ENCODE measurements around the gene SECISBP2. TPM values are rescaled to one million over a fixed set of nuclear protein-coding genes. Genes with fewer than 3 reads are reported as not detected.

Gene SECISBP2
- total and polyA plus RNA-seq, 2 of the 13 experiments (the other 11 are each of a cell fraction or from before 2014, with no cell fraction given): 32.4 to 38.0 TPM

- TF ChIP-seq GATA4 (IDR thresholded peaks at IDR 0.05; ENCODE audit: borderline replicate concordance, low read depth) (peak; percentile 91; the same call in 1 of the 2 replicates), ZNF30 (CRISPR knock-in tag; IDR thresholded peaks at IDR 0.05) (no peak), ZNF720 (CRISPR knock-in tag; IDR thresholded peaks at IDR 0.05) (no peak), KAT2B (IDR thresholded peaks at IDR 0.05; ENCODE audit: borderline replicate concordance, low read depth, low read length) (no peak), PLSCR1 (CRISPR knock-in tag; IDR thresholded peaks at IDR 0.05; ENCODE audit: borderline replicate concordance) (no peak), NFKBIZ (CRISPR knock-in tag; IDR thresholded peaks at IDR 0.05) (peak; percentile 77; the same call in 1 of the 2 replicates), POGK (CRISPR knock-in tag; conservative IDR thresholded peaks at IDR 0.05) (peak; percentile 66; the same call in 1 of the 2 replicates), GATAD1 (CRISPR knock-in tag; IDR thresholded peaks at IDR 0.05) (peak; percentile 65; the same call in 1 of the 2 replicates), ZNF432 (CRISPR knock-in tag; IDR thresholded peaks at IDR 0.05; ENCODE audit: borderline replicate concordance) (no peak), ZNF253 (CRISPR knock-in tag; IDR thresholded peaks at IDR 0.05; ENCODE audit: borderline replicate concordance) (no peak), GRHL1 (CRISPR knock-in tag; conservative IDR thresholded peaks at IDR 0.05) (no peak), MATR3 (CRISPR knock-in tag; IDR thresholded peaks at IDR 0.05) (no peak), NFYC (CRISPR knock-in tag; IDR thresholded peaks at IDR 0.05) (no peak), ZNF333 (CRISPR knock-in tag; IDR thresholded peaks at IDR 0.05; ENCODE audit: borderline replicate concordance) (no peak), DNMT3B (CRISPR knock-in tag; conservative IDR thresholded peaks at IDR 0.05) (no peak), CHCHD3 (CRISPR knock-in tag; IDR thresholded peaks at IDR 0.05) (no peak), ZBTB38 (CRISPR knock-in tag; IDR thresholded peaks at IDR 0.05) (no peak), ZNF619 (CRISPR knock-in tag; IDR thresholded peaks at IDR 0.05) (no peak), ZNF792 (CRISPR knock-in tag; IDR thresholded peaks at IDR 0.05) (peak; percentile 56; the same call in 1 of the 2 replicates), RXRA (CRISPR knock-in tag; IDR thresholded peaks at IDR 0.05) (peak; percentile 86; the same call in 1 of the 2 replicates), LCORL (IDR thresholded peaks at IDR 0.05) (peak; percentile 93), LCORL (CRISPR knock-in tag; IDR thresholded peaks at IDR 0.05) (peak; percentile 97), ZNF776 (CRISPR knock-in tag; IDR thresholded peaks at IDR 0.05) (no peak), TBP (CRISPR knock-in tag; IDR thresholded peaks at IDR 0.05) (no peak), PCBP2 (optimal IDR thresholded peaks at IDR 0.05; ENCODE audit: low read depth, low read length, poor library complexity, severe bottlenecking) (no peak), ZNF556 (CRISPR knock-in tag; IDR thresholded peaks at IDR 0.05; ENCODE audit: borderline replicate concordance) (no peak)
These were observed 32.8 kb downstream of the SECISBP2 start (continued) for GRCh38 chr9:89350988-89351557.
